Thymus (tissue), 11 donors: ENCODE results near the gene KCNT2. TPM values are rescaled to one million over a fixed set of nuclear protein-coding genes. Genes with fewer than 3 reads are reported as not detected.

ENCODE experiments used
- DNase-seq, 9 donors: peaks; one replicate each; pipeline ENCODE4 v3.0.0-alpha.2; 2013; ENCODE audit warnings: low spot score in 9 of 9, low read depth in 6 of 9, missing footprints in 1 of 9
- H3K27ac ChIP-seq, 2 donors: one replicate each; pipeline ENCODE4 v1.5.1; 2013; ENCODE audit warnings: control low read depth in 1 of 2, low read depth in 1 of 2, low read length in 1 of 2, mild to moderate bottlenecking in 1 of 2, moderate library complexity in 1 of 2
- H3K27me3 ChIP-seq, 2 donors: one replicate each; pipeline ENCODE4 v1.5.1; 2013; ENCODE audit warnings: low read length in 1 of 2; ENCODE audit not compliant: control insufficient read depth in 2 of 2, insufficient read depth in 1 of 2
- H3K36me3 ChIP-seq, 2 donors: one replicate each; pipeline ENCODE4 v1.5.1; 2013; ENCODE audit warnings: low read length in 1 of 2, mild to moderate bottlenecking in 1 of 2, moderate library complexity in 1 of 2; ENCODE audit not compliant: control insufficient read depth in 2 of 2, insufficient read depth in 2 of 2
- H3K4me1 ChIP-seq, 2 donors: one replicate each; pipeline ENCODE4 v1.5.1; 2013; ENCODE audit warnings: low read length in 2 of 2; ENCODE audit not compliant: control insufficient read depth in 2 of 2, insufficient read depth in 2 of 2
- H3K4me3 ChIP-seq, 2 donors: one replicate each; pipeline ENCODE4 v1.5.1; 2013; ENCODE audit warnings: low read length in 2 of 2, control low read depth in 1 of 2, mild to moderate bottlenecking in 1 of 2
- H3K9me3 ChIP-seq, 2 donors: one replicate each; pipeline ENCODE4 v1.5.1; 2013; ENCODE audit warnings: low read length in 1 of 2, mild to moderate bottlenecking in 1 of 2; ENCODE audit not compliant: control insufficient read depth in 2 of 2, insufficient read depth in 1 of 2
- WGBS: extraction: QIAGEN DNeasy Blood & Tissue Kit; methylation state at CpG from one replicate; pipeline ENCODE4 v1.1.7; 2013; 5-methylcytosine and 5-hydroxymethylcytosine counted together
- polyA plus RNA-seq: library from polyadenylated mRNA; stranded (reverse); fragments of 200-250 nt; gene quantifications from one replicate; pipeline ENCODE4 v1.2.3, GENCODE V29; 2013
- total RNA-seq: library from RNA; stranded (reverse); fragments of 120-200 nt; gene quantifications from one replicate; pipeline ENCODE4 v1.2.4, GENCODE V29; 2013
- donor health status: healthy.

The KCNT2 gene
- total and polyA plus RNA-seq, 2 donors = 0.41 to 0.85 TPM

DNA sequence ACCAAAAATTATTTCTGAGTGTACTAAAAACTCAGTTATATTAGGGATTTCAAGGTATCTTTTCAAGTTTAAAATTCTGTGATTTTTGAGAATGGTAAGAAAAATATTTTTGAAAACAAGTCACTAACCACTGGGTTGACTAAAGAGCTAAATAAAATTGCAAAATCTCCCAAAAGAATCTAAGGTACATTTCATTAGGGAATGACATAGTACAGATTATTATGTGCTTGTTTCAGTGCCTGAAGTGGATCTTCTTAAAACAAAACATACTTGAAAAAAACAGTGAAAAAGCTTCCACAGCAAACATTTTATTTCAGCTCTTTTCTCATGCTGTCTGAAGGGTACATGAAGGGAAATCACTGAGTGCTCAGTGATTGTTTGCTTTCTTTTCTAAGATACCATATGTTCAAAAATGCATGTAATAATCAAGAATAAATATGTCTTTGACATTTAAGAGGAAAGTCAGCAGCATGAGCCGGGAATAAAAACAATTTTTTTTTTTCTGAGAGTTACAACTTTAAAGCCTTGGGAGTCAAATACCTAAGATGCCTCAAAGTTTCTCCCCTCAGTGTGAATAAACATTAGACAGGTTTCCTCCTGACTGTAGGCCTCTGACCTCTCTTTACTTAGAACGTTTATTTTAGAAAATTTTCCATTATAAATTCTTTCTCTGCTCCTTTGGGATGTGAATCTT lies 200.7 kb downstream of the KCNT2 start:
- H3K27ac ChIP-seq = no peak overlapping the region
- no peaks in the 10 kb centered on the region for H3K4me1 ChIP-seq
- H3K9me3 ChIP-seq = no peaks in the 10 kb centered on the region
- no peak for DNase-seq
- H3K36me3 ChIP-seq = no peaks in the 10 kb centered on the region
- no peaks in the 10 kb centered on the region for H3K27me3 ChIP-seq
- no peak overlapping the region for H3K4me3 ChIP-seq
- 83% methylated on average over 2 of the region's 2 CpGs for WGBS

DNA sequence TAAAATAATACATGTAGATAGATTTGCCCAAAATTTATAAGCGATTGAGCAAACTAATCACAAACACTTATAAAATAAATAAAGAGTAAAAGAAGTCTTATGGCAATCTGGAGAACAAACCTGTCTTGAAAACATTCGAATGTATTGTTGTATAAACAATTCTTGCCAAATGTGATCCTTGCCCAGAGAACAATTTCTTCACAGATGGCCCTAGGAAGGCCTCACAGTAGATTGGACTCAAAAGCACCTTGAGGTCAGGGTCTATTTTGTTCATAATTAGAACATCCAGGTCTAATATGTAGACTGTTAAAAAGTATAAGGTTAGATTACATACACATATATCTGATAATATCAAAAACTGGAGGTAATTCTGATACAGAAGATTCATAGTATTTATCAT lies 202.4 kb downstream of the KCNT2 start:
- H3K27ac ChIP-seq = no peak overlapping the region
- no peak overlapping the region for H3K4me3 ChIP-seq
- no peak for DNase-seq
- no peaks in the 10 kb centered on the region for H3K36me3 ChIP-seq
- WGBS = 94% methylated on average over 2 of the region's 2 CpGs
- no peaks in the 10 kb centered on the region for H3K9me3 ChIP-seq
- H3K4me1 ChIP-seq = no peaks in the 10 kb centered on the region
- H3K27me3 ChIP-seq = no peaks in the 10 kb centered on the region

DNA sequence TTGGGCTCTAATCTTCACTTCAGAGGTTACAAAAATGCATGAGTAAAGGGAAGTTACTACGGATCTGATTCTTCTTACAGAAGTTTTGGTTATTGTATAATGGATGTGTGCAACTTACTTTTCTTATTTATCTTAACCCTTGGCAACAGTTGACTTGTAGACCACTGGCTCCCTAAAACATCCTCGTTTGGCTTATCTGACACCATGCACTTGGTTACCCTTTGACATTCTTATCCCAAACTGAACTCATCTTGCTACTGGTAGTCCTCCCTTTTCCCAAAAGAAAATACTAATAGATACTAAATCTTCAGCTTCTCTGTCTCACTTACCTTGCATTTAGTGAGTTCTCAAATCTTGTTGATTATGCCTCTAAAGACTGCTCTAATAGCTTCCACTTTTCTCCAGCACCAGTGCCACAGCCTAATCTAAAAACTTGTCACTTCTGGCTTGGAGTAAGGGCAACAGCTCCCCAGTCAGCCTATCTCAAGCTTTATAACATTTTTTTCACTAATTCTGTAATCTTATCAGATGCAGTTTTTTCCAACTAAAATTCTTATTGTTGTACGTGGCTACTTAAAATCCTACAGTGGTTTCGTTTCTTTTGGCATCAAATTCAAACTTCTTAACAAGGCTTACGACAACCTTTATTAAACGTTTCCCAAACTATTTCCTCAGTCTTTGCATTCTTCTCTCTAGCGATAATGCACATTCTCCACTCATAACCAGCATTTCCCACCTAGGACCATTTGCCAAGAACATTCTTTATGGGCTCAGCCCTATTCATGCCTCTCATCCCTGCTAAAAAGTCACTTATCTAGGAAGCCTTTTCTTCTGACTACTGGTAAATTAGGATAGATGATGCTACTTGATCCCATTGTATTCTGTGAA lies 204.2 kb downstream of the KCNT2 start:
- Histone ChIP-seq H3K27ac (no peak overlapping the region), H3K9me3 (no peaks in the 10 kb centered on the region), H3K36me3 (no peaks in the 10 kb centered on the region), H3K27me3 (no peaks in the 10 kb centered on the region), H3K4me3 (no peak overlapping the region), H3K4me1 (no peaks in the 10 kb centered on the region)
- no peak for DNase-seq
- 96% methylated on average over 7 of the region's 7 CpGs for WGBS

DNA sequence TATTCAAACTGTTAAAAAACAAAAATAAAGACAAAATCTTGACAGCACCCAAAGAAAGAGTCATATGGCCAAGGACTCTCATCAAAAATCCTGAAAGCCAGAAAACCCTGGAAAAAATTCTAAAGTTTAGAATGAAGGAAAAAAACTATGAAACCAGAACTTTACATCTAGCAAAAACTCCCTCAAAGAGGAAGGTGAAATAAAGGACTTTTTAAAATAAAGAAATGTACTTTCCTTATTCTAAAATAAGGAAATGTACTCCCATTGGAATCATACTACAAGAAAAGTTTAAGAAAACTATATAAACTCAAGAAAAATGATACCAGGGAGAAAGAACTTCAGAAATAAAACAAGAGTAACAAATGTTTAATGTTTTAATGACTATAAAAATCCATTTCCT lies 206.3 kb downstream of the KCNT2 start:
- no peak overlapping the region for H3K4me3 ChIP-seq
- no peaks in the 10 kb centered on the region for H3K27me3 ChIP-seq
- DNase-seq = no peak
- H3K9me3 ChIP-seq = no peaks in the 10 kb centered on the region
- H3K4me1 ChIP-seq = no peaks in the 10 kb centered on the region
- no peak overlapping the region for H3K27ac ChIP-seq
- H3K36me3 ChIP-seq = no peaks in the 10 kb centered on the region

DNA sequence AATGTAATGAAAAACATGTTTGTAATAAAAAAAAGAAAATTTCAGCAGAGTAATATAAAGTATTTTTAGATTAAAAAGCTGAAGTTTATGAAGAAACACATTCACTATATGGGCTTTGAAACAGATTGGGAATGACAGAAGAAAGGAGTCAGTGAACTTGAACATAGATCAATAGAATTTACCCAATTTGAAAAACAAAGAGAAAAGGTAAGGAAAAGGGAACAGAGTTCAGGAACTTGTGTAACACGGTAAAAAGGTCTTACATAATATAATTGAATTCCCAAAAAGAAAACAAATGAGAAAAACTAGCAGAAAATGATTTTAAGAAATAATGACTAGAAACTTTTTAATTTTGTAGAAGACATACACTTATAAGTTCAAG lies 206.8 kb downstream of the KCNT2 start:
- no peak for DNase-seq
- no peaks in the 10 kb centered on the region for H3K27me3 ChIP-seq
- H3K4me3 ChIP-seq = no peak overlapping the region
- no peaks in the 10 kb centered on the region for H3K36me3 ChIP-seq
- no peaks in the 10 kb centered on the region for H3K4me1 ChIP-seq
- 74% methylated on average over 1 of the region's 1 CpG for WGBS
- no peaks in the 10 kb centered on the region for H3K9me3 ChIP-seq
- H3K27ac ChIP-seq = no peak overlapping the region

DNA sequence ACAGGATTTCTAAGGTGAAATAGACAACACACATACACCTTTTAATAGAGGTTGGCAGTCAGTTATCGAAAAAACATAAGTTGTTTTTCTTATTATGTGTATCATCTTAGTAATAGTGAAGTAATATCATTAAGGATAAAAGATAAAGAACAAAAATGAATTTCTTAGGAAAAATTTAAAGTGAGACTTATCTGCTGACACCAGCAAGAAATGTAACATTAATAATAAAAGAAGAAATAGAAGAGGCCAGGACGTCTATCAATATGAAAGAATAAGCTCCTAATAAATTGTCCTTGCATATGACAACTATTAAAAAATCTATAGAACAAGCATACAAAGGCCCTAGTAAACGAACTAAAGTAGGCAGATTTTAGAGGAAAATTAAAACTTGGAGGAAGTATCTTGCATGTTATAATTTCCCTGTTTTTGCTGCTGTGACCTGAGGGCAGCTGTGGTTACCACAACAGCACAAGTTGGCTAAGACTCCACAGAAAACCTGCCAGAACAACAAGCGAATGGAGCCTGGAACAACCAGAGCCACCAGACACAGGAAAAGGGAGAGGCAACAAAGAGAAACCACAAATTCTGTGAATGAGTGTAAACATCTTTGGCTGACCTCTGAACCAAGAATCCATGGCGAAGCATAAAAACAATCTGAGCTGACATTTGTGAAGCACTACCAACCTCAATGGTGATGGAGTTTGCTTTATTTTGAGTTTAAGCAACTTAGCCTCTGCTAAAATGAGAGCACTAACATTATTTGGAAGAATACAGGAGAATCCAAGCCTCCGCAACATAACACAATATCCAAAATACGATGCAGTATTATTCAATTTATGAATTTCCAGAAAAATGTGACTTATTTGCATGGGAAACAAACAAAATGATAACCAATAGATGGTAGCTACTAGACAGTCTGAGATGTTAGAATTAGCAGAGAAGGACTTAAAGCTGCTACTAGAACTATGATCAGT lies 207.5 kb downstream of the KCNT2 start:
- Histone ChIP-seq H3K27me3 (no peaks in the 10 kb centered on the region), H3K36me3 (no peaks in the 10 kb centered on the region), H3K4me1 (no peaks in the 10 kb centered on the region), H3K4me3 (no peak overlapping the region), H3K9me3 (no peaks in the 10 kb centered on the region), H3K27ac (no peak overlapping the region)
- WGBS = 71% methylated on average over 7 of the region's 7 CpGs
- no peak for DNase-seq

DNA sequence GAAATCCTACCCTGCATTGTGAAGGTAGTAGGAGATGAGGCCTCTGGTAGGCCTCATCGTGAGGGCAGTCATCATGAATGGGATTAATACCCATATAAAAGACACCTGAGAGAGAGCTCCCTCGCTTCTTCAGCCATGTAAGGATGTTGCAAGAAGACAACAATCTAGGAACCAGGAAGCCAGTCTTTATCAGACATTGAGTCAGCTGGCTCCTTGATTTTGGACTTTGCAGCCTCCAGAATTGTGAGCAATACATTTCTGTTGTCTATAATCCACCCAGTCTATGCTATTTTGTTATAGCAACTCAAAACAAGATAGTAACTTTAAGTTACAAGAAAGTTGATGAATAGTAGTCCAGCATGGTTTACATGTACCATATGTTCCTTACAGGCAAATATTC lies 208.5 kb downstream of the KCNT2 start:
- no peaks in the 10 kb centered on the region for H3K27me3 ChIP-seq
- H3K27ac ChIP-seq = no peak overlapping the region
- no peaks in the 10 kb centered on the region for H3K4me1 ChIP-seq
- DNase-seq = no peak
- no peaks in the 10 kb centered on the region for H3K9me3 ChIP-seq
- whole genome bisulfite sequencing = 97% methylated on average over 2 of the region's 2 CpGs
- no peak overlapping the region for H3K4me3 ChIP-seq
- H3K36me3 ChIP-seq = no peaks in the 10 kb centered on the region

DNA sequence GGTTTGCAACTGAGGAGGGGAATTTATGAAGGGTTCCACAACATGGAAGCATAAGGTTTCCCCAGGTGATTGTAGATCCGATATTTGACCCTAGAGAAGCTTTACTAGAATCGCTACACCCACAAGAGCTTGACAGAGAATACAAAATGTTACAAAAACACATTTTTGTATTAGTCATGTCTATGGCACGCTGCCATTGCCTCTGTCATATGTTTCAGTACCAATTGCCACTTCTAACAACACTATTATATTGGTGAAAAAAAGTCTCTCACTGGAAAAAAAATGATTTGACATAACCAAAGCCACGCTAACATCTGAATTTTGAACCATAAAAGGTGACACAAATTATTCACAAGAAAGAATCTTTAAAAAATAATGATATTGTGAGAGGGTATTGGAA lies 214.5 kb downstream of the KCNT2 start:
- 91% methylated on average over 4 of the region's 4 CpGs for WGBS
- H3K36me3 ChIP-seq = no peaks in the 10 kb centered on the region

DNA sequence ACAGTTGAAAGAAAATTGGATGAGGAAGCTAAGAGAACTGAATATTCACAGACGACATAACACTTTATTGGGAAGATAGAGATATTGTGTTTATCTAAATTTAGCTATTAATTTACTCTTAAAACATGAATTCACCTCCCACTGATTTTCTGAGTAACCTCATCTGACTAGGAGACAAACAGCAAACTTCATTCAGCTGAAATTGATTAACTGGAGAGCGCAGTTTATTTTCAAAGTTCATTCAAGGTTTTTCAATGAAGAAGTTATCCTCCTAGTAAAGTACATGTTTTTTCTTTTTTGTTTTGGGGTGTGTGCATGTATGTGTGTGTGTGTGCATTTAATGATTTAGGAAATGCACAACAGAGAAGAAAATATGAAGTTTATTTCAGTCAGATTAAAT lies 215.0 kb downstream of the KCNT2 start:
- no peak overlapping the region for H3K4me3 ChIP-seq
- H3K27ac ChIP-seq = no peak overlapping the region
- H3K27me3 ChIP-seq = no peaks in the 10 kb centered on the region
- no peaks in the 10 kb centered on the region for H3K36me3 ChIP-seq
- H3K9me3 ChIP-seq = no peaks in the 10 kb centered on the region
- DNase-seq = no peak
- H3K4me1 ChIP-seq = no peaks in the 10 kb centered on the region
- WGBS = 97% methylated on average over 2 of the region's 2 CpGs

More for the DNA sequence above, 214.5 kb downstream of the KCNT2 start:
- no peaks in the 10 kb centered on the region for H3K4me1 ChIP-seq
- no peak overlapping the region for H3K27ac ChIP-seq
- no peak overlapping the region for H3K4me3 ChIP-seq
- DNase-seq = no peak
- H3K27me3 ChIP-seq = no peaks in the 10 kb centered on the region
- H3K9me3 ChIP-seq = no peaks in the 10 kb centered on the region
